ENCODE data around the gene GOLGB1.
"Not testable (repeated sequence)": the region's sequence is repeated elsewhere in the genome, so short reads cannot be mapped to it uniquely, and the experiment has no call there.

Gene GOLGB1

GRCh38 chr3:121757812-121758545 is 8.4 kb upstream of the GOLGB1 start:
- Mint-ChIP-seq H3K4me1 (ENCODE audit: low read depth) (no peaks in the 10 kb centered on the region), H3K9me3 (no peaks in the 10 kb centered on the region), H3K36me3 (ENCODE audit: low read depth) (no peaks in the 10 kb centered on the region), H3K27me3 (peaks cover 6% of the 10 kb centered on the region), H3K27ac (no peak overlapping the region), H3K4me3 (no peak overlapping the region)

GRCh38 chr3:121757087-121757811 is 7.7 kb upstream of the GOLGB1 start:
- H3K4me1 Mint-ChIP-seq (ENCODE audit: low read depth) = no peaks in the 10 kb centered on the region
- no peak overlapping the region for H3K27ac Mint-ChIP-seq
- H3K36me3 Mint-ChIP-seq (ENCODE audit: low read depth) = no peaks in the 10 kb centered on the region
- H3K27me3 Mint-ChIP-seq = peaks cover 10% of the 10 kb centered on the region
- H3K9me3 Mint-ChIP-seq = no peaks in the 10 kb centered on the region
- H3K4me3 Mint-ChIP-seq = no peak overlapping the region

GRCh38 chr3:121752772-121753171 is 3.2 kb upstream of the GOLGB1 start:
- Mint-ChIP-seq H3K4me3 (no peak overlapping the region), H3K27ac (no peak overlapping the region), H3K9me3 (no peaks in the 10 kb centered on the region), H3K4me1 (ENCODE audit: low read depth) (no peaks in the 10 kb centered on the region), H3K36me3 (ENCODE audit: low read depth) (no peaks in the 10 kb centered on the region), H3K27me3 (peaks cover 19% of the 10 kb centered on the region)

- Mint-ChIP-seq H3K36me3 (ENCODE audit: low read depth) (no peaks in the 10 kb centered on the region), H3K4me3 (no peak overlapping the region), H3K27me3 (peaks cover 19% of the 10 kb centered on the region), H3K27ac (no peak overlapping the region), H3K9me3 (no peaks in the 10 kb centered on the region), H3K4me1 (ENCODE audit: low read depth) (no peaks in the 10 kb centered on the region)
Observed at GRCh38 chr3:121752261-121752660, 2.7 kb upstream of the GOLGB1 start.

- Mint-ChIP-seq H3K9me3 (no peaks in the 10 kb centered on the region), H3K4me1 (ENCODE audit: low read depth) (no peaks in the 10 kb centered on the region), H3K4me3 (no peak overlapping the region), H3K27me3 (peaks cover 13% of the 10 kb centered on the region), H3K27ac (no peak overlapping the region), H3K36me3 (ENCODE audit: low read depth) (no peaks in the 10 kb centered on the region)
Observed at GRCh38 chr3:121750087-121750415, 510 bp upstream of the GOLGB1 start.

- Mint-ChIP-seq H3K27me3 (peaks cover 12% of the 10 kb centered on the region), H3K9me3 (no peaks in the 10 kb centered on the region), H3K27ac (no peak overlapping the region), H3K4me1 (ENCODE audit: low read depth) (no peaks in the 10 kb centered on the region), H3K36me3 (ENCODE audit: low read depth) (no peaks in the 10 kb centered on the region), H3K4me3 (no peak overlapping the region)
Observed at GRCh38 chr3:121748680-121749275, 763 bp downstream of the GOLGB1 start.

- Mint-ChIP-seq H3K4me3 (no peak overlapping the region), H3K9me3 (no peaks in the 10 kb centered on the region), H3K36me3 (ENCODE audit: low read depth) (peaks cover 3% of the 10 kb centered on the region), H3K4me1 (ENCODE audit: low read depth) (no peaks in the 10 kb centered on the region), H3K27me3 (peaks cover 12% of the 10 kb centered on the region), H3K27ac (no peak overlapping the region)
Observed at GRCh38 chr3:121747976-121748375, 1.6 kb downstream of the GOLGB1 start.

- peaks cover 13% of the 10 kb centered on the region for H3K4me1 Mint-ChIP-seq (ENCODE audit: low read depth)
- H3K27me3 Mint-ChIP-seq, H3K4me3 Mint-ChIP-seq, H3K27ac Mint-ChIP-seq, H3K9me3 Mint-ChIP-seq: not testable (repeated sequence)
- H3K36me3 Mint-ChIP-seq (ENCODE audit: low read depth) = peaks cover 19% of the 10 kb centered on the region
Observed at GRCh38 chr3:121743106-121743505, 6.4 kb downstream of the GOLGB1 start.

GRCh38 chr3:121740896-121741295 is 8.6 kb downstream of the GOLGB1 start:
- peaks cover 19% of the 10 kb centered on the region for H3K4me1 Mint-ChIP-seq (ENCODE audit: low read depth)
- no peaks in the 10 kb centered on the region for H3K27me3 Mint-ChIP-seq
- H3K9me3 Mint-ChIP-seq = no peaks in the 10 kb centered on the region
- H3K27ac Mint-ChIP-seq = no peak overlapping the region
- H3K36me3 Mint-ChIP-seq (ENCODE audit: low read depth) = peaks cover 24% of the 10 kb centered on the region
- H3K4me3 Mint-ChIP-seq = no peak overlapping the region

GRCh38 chr3:121739902-121740301 is 9.6 kb downstream of the GOLGB1 start:
- Mint-ChIP-seq H3K27me3 (no peaks in the 10 kb centered on the region), H3K9me3 (no peaks in the 10 kb centered on the region), H3K4me1 (ENCODE audit: low read depth) (peaks cover 29% of the 10 kb centered on the region), H3K27ac (no peak overlapping the region), H3K36me3 (ENCODE audit: low read depth) (peaks cover 24% of the 10 kb centered on the region), H3K4me3 (no peak overlapping the region)

GRCh38 chr3:121737644-121738043 is 11.9 kb downstream of the GOLGB1 start:
- Mint-ChIP-seq H3K4me3 (no peak overlapping the region), H3K4me1 (ENCODE audit: low read depth) (peaks cover 35% of the 10 kb centered on the region), H3K27ac (no peak overlapping the region), H3K36me3 (ENCODE audit: low read depth) (peaks cover 18% of the 10 kb centered on the region), H3K9me3 (no peaks in the 10 kb centered on the region), H3K27me3 (no peaks in the 10 kb centered on the region)

- Mint-ChIP-seq H3K27ac (no peak overlapping the region), H3K4me3 (no peak overlapping the region), H3K36me3 (ENCODE audit: low read depth) (peaks cover 16% of the 10 kb centered on the region), H3K9me3 (no peaks in the 10 kb centered on the region), H3K4me1 (ENCODE audit: low read depth) (peaks cover 35% of the 10 kb centered on the region), H3K27me3 (no peaks in the 10 kb centered on the region)
Observed at GRCh38 chr3:121736112-121736511, 13.4 kb downstream of the GOLGB1 start.

- H3K9me3 Mint-ChIP-seq = no peaks in the 10 kb centered on the region
- H3K27me3 Mint-ChIP-seq = no peaks in the 10 kb centered on the region
- peaks cover 34% of the 10 kb centered on the region for H3K4me1 Mint-ChIP-seq (ENCODE audit: low read depth)
- no peak overlapping the region for H3K4me3 Mint-ChIP-seq
- peaks cover 20% of the 10 kb centered on the region for H3K36me3 Mint-ChIP-seq (ENCODE audit: low read depth)
- no peak overlapping the region for H3K27ac Mint-ChIP-seq
Observed at GRCh38 chr3:121735047-121735696, 14.4 kb downstream of the GOLGB1 start.

- no peaks in the 10 kb centered on the region for H3K27me3 Mint-ChIP-seq
- peaks cover 21% of the 10 kb centered on the region for H3K36me3 Mint-ChIP-seq (ENCODE audit: low read depth)
- H3K9me3 Mint-ChIP-seq = no peaks in the 10 kb centered on the region
- H3K4me3 Mint-ChIP-seq = no peak overlapping the region
- no peak overlapping the region for H3K27ac Mint-ChIP-seq
- peaks cover 18% of the 10 kb centered on the region for H3K4me1 Mint-ChIP-seq (ENCODE audit: low read depth)
Observed at GRCh38 chr3:121730940-121731687, 18.4 kb downstream of the GOLGB1 start.
